Transverse colon (tissue), 4 donors: ENCODE data around the gene AJM1.

Experiments
- CTCF ChIP-seq, 5 experiments: fragments of 200-600 bp in 3 of 5; fragments of 450-650 bp in 2 of 5; sonication (generic) in 3 of 5; IDR thresholded peaks; 1 replicate in 2 of 5; 2 replicates in 3 of 5; pipeline ENCODE4 v1.5.1; 2016 to 2017; ENCODE audit warnings: antibody characterized with exemption in 5 of 5, inconsistent platforms in 3 of 5, mild to moderate bottlenecking in 2 of 5, moderate library complexity in 1 of 5
- EP300 ChIP-seq: sonication (generic); formaldehyde crosslinking; IDR thresholded peaks from one replicate; pipeline ENCODE4 v1.6.1; 2017; ENCODE audit warnings: antibody characterized with exemption, low read depth
- POLR2A ChIP-seq: fragments of 450-650 bp; IDR thresholded peaks from one replicate; pipeline ENCODE4 v1.6.1; 2016; ENCODE audit warnings: antibody characterized with exemption, mild to moderate bottlenecking, moderate library complexity
- POLR2AphosphoS5 ChIP-seq, 3 donors: sonication (generic); formaldehyde crosslinking; IDR thresholded peaks; one replicate each; pipeline ENCODE4 v1.6.1; 2016; ENCODE audit warnings: antibody characterized with exemption in 3 of 3

DNA sequence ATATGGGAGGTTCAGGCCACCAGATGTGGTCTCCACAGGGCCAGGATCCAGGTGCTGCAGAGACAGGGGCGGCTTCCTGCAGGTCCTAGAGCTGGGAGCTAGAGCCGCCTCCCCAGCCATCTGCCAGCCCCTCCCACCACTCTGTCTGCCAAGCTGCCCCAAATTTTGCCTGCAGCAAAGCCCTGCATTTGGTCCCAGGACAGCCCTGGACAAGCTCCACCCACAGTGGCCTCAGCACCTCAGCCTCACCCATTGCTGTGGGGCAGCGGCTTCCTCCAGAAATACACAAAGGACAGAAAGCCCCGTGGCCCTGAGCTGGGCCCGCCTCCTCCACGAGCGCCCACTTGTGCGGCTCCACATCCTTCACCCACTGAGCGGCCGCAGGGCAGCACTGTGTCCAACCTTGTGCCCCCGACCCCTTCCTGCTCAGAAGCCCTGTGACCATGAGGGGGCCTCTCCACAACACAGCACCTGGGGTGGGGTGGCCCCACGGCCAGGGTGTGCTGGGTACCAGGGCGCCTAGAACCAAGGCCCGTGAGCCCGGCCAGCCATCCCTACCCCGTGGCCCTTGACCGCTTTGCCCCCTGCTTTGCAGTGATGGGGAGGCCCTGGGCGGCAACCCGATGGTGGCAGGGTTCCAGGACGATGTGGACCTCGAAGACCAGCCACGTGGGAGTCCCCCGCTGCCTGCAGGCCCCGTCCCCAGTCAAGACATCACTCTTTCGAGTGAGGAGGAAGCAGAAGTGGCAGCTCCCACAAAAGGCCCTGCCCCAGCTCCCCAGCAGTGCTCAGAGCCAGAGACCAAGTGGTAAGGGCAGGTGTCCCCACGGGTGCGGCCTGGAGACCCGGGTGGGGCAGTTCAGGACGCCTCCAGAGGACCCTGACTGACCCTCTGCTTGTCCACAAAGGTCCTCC, 3.7 kb upstream of the AJM1 start:
- TF ChIP-seq CTCF (IDR thresholded peaks at IDR 0.05) (no peak), POLR2A (no peak), EP300 (no peak), POLR2AphosphoS5 (IDR thresholded peaks at IDR 0.05) (no peak)
